GM19468 (cell line): ENCODE results near the gene CFAP221.

Experiments used
- ATAC-seq: cut with Tn5 transposase; IDR thresholded peaks from one replicate; pipeline ENCODE4 v1.9.1; 2021; ENCODE audit warnings: mild to moderate bottlenecking, moderate library complexity, moderate number of reproducible peaks; ENCODE audit not compliant: unreplicated experiment; ENCODE audit errors: extremely low read depth

CFAP221 gene

GRCh38 chr2:119638246-119638645 lies 94.0 kb downstream of the CFAP221 start:
- ATAC-seq: no peak

DNA sequence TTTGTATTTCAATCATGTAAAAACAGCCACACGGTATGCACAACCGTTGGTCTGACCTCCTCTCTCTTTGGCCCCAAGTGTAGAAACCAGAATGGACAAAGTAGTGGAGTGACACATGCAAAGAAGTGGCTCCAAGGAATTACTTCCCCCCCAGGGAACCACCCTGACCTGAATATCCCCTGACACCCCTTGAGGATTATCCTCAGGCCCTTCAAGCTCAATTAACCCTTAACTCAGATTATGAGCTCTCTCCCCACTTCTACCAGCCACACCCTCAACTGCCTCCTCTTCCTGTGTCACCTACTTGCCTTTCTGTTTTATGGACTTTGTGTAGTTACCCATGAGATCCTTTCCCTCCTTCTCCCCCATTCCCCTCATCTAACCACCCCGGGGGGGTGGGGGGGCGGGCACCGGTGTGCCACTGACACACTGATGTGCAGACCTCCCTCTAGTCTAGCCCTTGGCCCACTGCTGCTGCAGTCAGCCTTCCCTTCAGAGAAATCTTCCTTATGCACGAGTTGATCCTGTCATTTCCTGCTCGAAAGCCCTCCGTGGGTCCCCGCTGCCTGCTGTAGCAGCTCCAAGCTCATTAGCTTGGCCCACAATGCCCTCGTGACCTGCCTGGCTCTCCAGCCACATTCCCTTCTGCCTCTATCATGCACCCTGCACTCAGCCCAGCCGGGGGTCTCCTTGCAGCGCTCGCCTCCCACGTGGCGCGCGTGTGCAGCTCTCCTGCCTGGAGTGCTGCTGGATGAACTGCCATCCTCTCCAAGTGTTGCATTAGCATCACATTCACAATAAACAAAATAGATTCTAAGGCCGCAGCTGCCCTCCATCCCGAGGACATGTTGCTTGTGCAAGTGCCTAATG lies 94.7 kb downstream of the CFAP221 start:
- ATAC-seq: no peak

GRCh38 chr2:119641562-119642258 lies 97.5 kb downstream of the CFAP221 start:
- ATAC-seq: peak; percentile 69

DNA sequence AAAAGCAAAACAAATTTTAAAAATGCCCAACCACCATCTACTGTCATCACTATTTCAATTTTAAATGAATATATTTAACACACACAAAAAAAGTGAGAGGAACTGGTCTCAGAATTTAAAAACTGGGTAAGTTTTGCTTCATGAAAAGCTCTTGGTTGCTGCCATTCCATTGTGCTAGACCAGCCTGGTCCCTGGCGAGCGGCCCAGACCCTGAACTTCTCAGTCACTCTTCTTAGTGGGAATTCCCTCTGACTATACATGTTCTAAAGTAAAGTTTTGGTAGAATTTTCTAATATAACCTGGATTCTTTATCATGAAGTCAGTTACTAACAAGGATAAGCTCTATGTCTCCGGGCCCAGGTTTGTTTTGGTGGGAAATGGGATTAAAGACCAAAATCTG lies 99.9 kb downstream of the CFAP221 start:
- ATAC-seq: no peak

GRCh38 chr2:119645173-119645855 lies 101.1 kb downstream of the CFAP221 start:
- no peak for ATAC-seq

DNA sequence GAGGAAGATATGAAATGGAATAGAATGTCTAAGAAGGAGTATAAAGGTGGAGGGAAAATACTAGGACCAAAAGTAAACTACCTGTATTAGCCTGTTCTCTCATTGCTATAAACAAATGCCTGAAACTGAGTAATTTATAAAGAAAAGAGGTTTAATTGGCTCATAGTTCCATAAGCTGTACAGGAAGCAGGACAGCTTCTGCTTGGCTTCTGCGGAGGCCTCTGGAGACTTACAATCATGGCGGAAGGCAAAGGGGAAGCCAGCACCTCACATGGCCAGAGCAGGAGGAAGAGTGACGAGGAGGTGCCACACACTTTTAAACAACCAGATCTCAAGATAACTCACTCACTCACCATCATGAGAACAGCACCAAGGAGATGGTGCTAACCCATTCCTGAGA lies 101.9 kb downstream of the CFAP221 start:
- no peak for ATAC-seq

- peak; percentile 85 for ATAC-seq
These were observed 103.4 kb downstream of the CFAP221 start for GRCh38 chr2:119647440-119648169.

- ATAC-seq: no peak
These were observed 105.2 kb downstream of the CFAP221 start for GRCh38 chr2:119649364-119649917.

GRCh38 chr2:119650206-119650605 lies 106.0 kb downstream of the CFAP221 start:
- ATAC-seq: no peak

DNA sequence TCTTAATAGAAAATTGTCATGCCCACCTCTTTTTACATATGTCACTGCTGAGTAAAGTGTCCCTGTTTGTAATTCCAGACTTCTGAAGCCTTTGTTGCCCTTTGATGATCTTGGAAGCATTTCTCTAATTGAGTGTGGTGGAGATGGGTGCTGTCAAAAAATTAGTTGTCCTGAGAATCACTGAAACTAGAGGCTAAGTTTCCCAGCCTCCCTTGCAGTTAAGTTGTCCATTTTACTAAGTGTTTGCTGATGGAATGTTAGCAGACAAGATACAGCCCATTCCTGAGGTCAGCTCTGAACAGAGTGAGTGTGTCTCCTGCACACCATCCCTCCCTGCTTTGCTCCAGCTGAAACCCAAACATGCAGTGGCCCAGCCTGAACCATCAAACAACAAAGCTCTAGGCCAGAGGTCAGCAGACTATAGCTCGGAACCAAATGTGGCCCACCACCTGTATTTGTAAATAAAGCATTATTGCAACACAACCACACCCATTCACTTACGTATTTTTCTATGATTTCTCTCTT lies 106.7 kb downstream of the CFAP221 start:
- ATAC-seq: no peak

- no peak for ATAC-seq
These were observed 113.4 kb downstream of the CFAP221 start for GRCh38 chr2:119657466-119658145.

- ATAC-seq: peak; percentile 53
These were observed 115.5 kb downstream of the CFAP221 start for GRCh38 chr2:119659601-119660342.

DNA sequence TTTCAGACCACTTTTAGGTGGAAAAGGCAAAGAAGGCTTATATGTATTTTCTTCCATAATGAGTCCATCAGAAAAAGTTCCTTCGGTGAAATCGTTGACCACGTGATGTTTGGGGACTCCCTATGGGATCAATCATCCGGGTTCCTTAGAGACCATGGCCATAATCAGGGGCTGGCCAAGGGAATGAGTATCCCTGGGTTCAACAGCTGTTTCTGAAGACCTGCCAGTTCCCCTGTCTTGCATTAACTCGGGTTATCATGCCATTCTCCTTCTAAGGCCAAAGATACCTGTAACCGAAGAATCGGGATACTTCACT lies 116.1 kb downstream of the CFAP221 start:
- no peak for ATAC-seq

DNA sequence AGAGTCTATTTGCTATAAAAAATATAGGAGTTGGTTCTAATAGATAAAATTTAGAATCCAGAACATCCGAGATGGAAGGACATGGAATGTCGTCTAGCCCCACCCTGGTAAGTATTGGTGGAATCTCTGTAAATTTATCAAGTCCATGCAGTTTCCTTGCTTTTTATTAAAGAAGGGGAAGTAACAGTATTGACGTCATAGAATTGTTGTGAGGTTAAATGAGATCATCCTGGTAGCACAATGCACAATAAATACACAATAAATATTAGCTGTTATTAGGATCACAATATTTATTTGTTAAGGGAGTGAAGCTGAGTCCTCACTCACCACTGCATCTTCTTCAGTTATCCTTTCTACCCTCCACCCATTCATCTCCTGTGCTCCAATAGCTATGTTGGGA lies 118.0 kb downstream of the CFAP221 start:
- ATAC-seq: no peak

GRCh38 chr2:119668546-119668945 lies 124.3 kb downstream of the CFAP221 start:
- ATAC-seq: no peak

GRCh38 chr2:119671016-119671415 lies 126.8 kb downstream of the CFAP221 start:
- no peak for ATAC-seq

DNA sequence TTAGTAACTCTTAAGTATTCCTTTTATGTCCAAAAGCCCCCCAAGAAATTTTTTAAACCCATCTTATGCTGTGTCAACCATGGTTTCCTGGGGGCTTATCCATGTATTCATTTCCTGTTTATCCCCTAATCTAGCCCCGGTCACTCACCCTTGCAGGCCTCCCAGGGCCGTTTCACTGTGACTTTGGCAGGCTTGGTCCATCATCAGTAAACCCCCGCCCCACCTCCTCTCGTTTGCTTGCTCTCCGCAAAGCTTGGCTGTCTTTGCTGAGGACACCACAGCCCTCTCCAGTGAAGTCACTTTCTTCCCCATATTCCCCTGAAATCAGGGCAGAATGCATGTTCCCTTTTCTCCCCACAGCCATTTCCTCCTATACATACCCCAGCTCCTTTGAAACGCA lies 127.5 kb downstream of the CFAP221 start:
- ATAC-seq: no peak

GRCh38 chr2:119672161-119672862 lies 128.1 kb downstream of the CFAP221 start:
- no peak for ATAC-seq
